ENCODE data around the gene PCK1.

GRCh38 chr20:57529810-57530209 lies 31.1 kb upstream of the PCK1 start:
- TF ChIP-seq CTCF (IDR thresholded peaks at IDR 0.05; ENCODE audit: low read depth, low read length, poor library complexity, severe bottlenecking) (no peak), EZH2phosphoT487 (IDR thresholded peaks at IDR 0.05; ENCODE audit: borderline replicate concordance, low read length) (no peak)

Data from DOHH2 (cell line).